ENCODE measurements around the gene VARS1.

DNA sequence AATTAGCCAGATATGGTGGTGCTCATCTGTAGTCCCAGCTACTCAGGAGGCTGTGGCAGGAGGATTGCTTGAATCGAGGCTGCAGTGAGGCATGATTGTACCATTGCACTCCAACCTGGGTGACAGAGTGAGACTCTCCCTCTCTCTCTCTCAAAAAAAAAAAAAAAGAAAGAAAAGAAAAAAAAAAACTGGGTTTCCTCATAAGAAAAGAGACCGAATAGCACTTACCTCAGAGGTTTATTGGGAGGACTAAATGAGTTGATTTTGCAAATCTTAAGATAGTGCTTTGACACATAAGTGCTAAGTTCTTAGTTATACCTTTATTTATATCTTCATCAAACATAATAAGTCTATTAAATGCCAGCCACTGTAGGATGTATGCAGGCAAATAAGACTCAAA, 24.7 kb downstream of the VARS1 start:
- no peak for TF ChIP-seq EZH2 (IDR thresholded peaks at IDR 0.05; ENCODE audit: insufficient read depth, poor library complexity, severe bottlenecking)
- no peak for TF ChIP-seq EZH2phosphoT487 (IDR thresholded peaks at IDR 0.05; ENCODE audit: insufficient read depth, low read depth)
